Peyer's patch (tissue), 4 donors: ENCODE results near the gene ASCC3.

ENCODE experiments used
- CTCF ChIP-seq, 6 experiments: fragments of 450-650 bp in 4 of 6; fragments of 200-600 bp in 2 of 6; sonication (generic) in 1 of 6; IDR thresholded peaks; one replicate each; pipeline ENCODE4 v1.5.1; 2017 to 2019; ENCODE audit warnings: antibody characterized with exemption in 6 of 6, mild to moderate bottlenecking in 3 of 6, moderate library complexity in 1 of 6
- POLR2A ChIP-seq, 2 donors: fragments of 450-650 bp; IDR thresholded peaks; one replicate each; pipeline ENCODE4 v1.5.1; 2017; ENCODE audit warnings: antibody characterized with exemption in 2 of 2, mild to moderate bottlenecking in 2 of 2, moderate library complexity in 2 of 2

DNA sequence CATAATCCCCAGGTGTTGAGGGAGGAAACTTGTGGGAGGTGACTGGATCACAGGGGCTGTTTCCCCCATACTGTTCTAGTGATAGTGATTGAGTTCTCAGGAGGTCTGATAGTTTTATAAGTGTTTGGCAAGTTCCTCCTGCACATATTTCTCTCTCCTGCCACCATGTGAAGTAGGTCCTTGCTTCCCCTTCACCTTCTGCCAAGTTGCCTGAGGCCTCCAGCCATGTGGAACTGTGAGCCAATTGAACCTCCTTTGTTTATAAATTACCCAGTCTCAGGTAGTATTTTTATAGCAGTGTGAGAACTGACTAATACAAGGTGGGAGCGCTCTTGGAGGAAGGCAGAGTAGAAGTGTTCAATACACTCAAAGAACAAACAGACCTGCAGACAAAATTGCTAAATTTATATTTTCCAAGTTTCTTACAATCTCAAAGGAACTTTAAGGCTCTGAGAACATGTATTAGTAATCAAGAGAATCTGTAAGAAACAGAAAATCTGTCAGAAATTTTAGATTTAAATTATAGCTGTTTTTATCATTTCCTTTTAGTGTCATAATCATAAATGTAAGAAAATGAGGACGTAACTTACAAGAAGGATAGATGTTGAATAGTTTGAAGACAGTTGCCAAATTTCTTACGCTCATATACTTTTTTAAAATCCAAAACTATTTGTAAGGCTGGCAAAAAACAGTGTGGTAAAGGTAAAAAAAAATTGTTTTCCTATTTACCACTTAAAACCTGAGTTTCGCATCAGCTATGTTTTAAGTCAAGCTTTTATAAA, 77.7 kb downstream of the ASCC3 start:
- no peak for TF ChIP-seq CTCF (IDR thresholded peaks at IDR 0.05)
- no peak for TF ChIP-seq POLR2A (IDR thresholded peaks at IDR 0.05)
